Stomach (tissue), 4 donors: ENCODE measurements around the gene ECSCR.

ENCODE experiments used
- CTCF ChIP-seq, 7 experiments: fragments of 450-650 bp in 4 of 7; fragments of 200-600 bp in 3 of 7; sonication (generic) in 3 of 7; IDR thresholded peaks; one replicate each; pipeline ENCODE4 v1.5.1; 2016 to 2019; ENCODE audit warnings: antibody characterized with exemption in 7 of 7, control low read depth in 2 of 7, mild to moderate bottlenecking in 1 of 7
- POLR2AphosphoS5 ChIP-seq, 3 donors: sonication (generic); formaldehyde crosslinking; IDR thresholded peaks; one replicate each; pipeline ENCODE4 v1.6.1; 2016; ENCODE audit warnings: antibody characterized with exemption in 3 of 3

GRCh38 chr5:139438707-139439012 lies 23.9 kb downstream of the ECSCR start:
- TF ChIP-seq CTCF (IDR thresholded peaks at IDR 0.05) (no peak), POLR2AphosphoS5 (IDR thresholded peaks at IDR 0.05) (no peak)
